ENCODE results near the gene CCDC3.

DNA sequence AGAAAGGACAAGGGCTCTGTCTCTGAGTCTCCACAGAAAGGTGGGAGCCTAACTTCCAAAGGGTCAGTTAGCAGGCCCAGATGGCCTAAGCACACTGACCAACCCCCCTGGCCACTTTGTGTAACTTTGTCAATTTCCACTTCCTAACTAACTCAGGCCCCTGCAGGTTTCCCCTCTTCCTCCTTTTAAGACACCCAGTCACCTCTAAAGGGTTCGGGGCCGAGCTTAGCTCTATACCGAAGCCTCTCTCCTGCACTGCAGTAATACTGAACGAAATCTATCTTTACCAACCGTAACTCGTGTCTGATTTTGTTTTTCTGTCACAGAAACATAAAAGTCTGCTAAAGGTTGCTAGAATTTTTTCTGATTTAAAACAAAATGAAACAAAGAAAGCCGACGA, 44.4 kb downstream of the CCDC3 start:
- TF ChIP-seq EZH2 (IDR thresholded peaks at IDR 0.05; ENCODE audit: borderline replicate concordance, low read depth, low read length, poor library complexity, severe bottlenecking): no peak
- TF ChIP-seq, protein P1, sequence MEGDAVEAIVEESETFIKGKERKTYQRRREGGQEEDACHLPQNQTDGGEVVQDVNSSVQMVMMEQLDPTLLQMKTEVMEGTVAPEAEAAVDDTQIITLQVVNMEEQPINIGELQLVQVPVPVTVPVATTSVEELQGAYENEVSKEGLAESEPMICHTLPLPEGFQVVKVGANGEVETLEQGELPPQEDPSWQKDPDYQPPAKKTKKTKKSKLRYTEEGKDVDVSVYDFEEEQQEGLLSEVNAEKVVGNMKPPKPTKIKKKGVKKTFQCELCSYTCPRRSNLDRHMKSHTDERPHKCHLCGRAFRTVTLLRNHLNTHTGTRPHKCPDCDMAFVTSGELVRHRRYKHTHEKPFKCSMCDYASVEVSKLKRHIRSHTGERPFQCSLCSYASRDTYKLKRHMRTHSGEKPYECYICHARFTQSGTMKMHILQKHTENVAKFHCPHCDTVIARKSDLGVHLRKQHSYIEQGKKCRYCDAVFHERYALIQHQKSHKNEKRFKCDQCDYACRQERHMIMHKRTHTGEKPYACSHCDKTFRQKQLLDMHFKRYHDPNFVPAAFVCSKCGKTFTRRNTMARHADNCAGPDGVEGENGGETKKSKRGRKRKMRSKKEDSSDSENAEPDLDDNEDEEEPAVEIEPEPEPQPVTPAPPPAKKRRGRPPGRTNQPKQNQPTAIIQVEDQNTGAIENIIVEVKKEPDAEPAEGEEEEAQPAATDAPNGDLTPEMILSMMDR (conservative IDR thresholded peaks at IDR 0.05; ENCODE audit: low read depth, low read length): no peak
